H9 (cell line): ENCODE results near the gene CDC40. TPM values are rescaled to one million over a fixed set of nuclear protein-coding genes. Genes with fewer than 3 reads are reported as not detected.

Experiments
- DNase-seq: peaks from one replicate; pipeline ENCODE4 v3.0.0-alpha.2; 2017
- H2AFZ ChIP-seq: one replicate; pipeline ENCODE4 v1.6.1; 2013; ENCODE audit warnings: mild to moderate bottlenecking, low read length, control low read depth, moderate library complexity
- H2AK5ac ChIP-seq: 2 replicates; pipeline ENCODE4 v1.6.1; 2013; ENCODE audit warnings: low read length, control low read depth, mixed read lengths; ENCODE audit not compliant: insufficient read length
- H2BK120ac ChIP-seq: one replicate; pipeline ENCODE4 v1.6.1; 2013; ENCODE audit warnings: low read depth, mild to moderate bottlenecking, low read length, control low read depth, inconsistent platforms; ENCODE audit not compliant: poor library complexity, severe bottlenecking
- H2BK12ac ChIP-seq: 2 replicates; pipeline ENCODE4 v1.6.1; 2013; ENCODE audit warnings: low read length, control low read depth, mixed read lengths, low read depth; ENCODE audit not compliant: insufficient read length
- H2BK15ac ChIP-seq: 2 replicates; pipeline ENCODE4 v1.6.1; 2013; ENCODE audit warnings: low read depth, low read length, control low read depth
- H2BK20ac ChIP-seq: one replicate; pipeline ENCODE4 v1.6.1; 2013; ENCODE audit warnings: low read depth, mild to moderate bottlenecking, low read length, control low read depth, inconsistent platforms; ENCODE audit not compliant: poor library complexity, severe bottlenecking
- H2BK5ac ChIP-seq: 2 replicates; pipeline ENCODE4 v1.6.1; 2013; ENCODE audit warnings: low read length, control low read depth, mixed read lengths; ENCODE audit not compliant: insufficient read length
- H3K14ac ChIP-seq: 2 replicates; pipeline ENCODE4 v1.6.1; 2013; ENCODE audit warnings: low read length, control low read depth; ENCODE audit not compliant: insufficient read depth
- H3K18ac ChIP-seq: 2 replicates; pipeline ENCODE4 v1.6.1; 2013; ENCODE audit warnings: low read depth, mild to moderate bottlenecking, mixed read lengths, low read length, control low read depth; ENCODE audit not compliant: insufficient read length
- H3K23ac ChIP-seq: 2 replicates; pipeline ENCODE4 v1.6.1; 2013; ENCODE audit warnings: low read length, control low read depth, mixed read lengths, low read depth; ENCODE audit not compliant: insufficient read length
- H3K23me2 ChIP-seq: 2 replicates; pipeline ENCODE4 v1.6.1; 2013; ENCODE audit warnings: low read depth, mild to moderate bottlenecking, mixed read lengths, low read length, control low read depth; ENCODE audit not compliant: insufficient read length, poor library complexity, severe bottlenecking
- H3K27ac ChIP-seq: 2 replicates; pipeline ENCODE4 v1.5.1; 2013; ENCODE audit warnings: low read length, control low read depth, mixed read lengths, low read depth; ENCODE audit not compliant: insufficient read length
- H3K27me3 ChIP-seq: 2 replicates; pipeline ENCODE4 v1.6.1; 2013; ENCODE audit warnings: low read length, control low read depth, inconsistent platforms; ENCODE audit not compliant: insufficient read depth
- H3K4ac ChIP-seq: 2 replicates; pipeline ENCODE4 v1.6.1; 2013; ENCODE audit warnings: low read depth, mild to moderate bottlenecking, control low read depth, inconsistent platforms, low read length, moderate library complexity
- H3K4me1 ChIP-seq: 2 replicates; pipeline ENCODE4 v1.6.1; 2013; ENCODE audit warnings: low read length, control low read depth, inconsistent platforms; ENCODE audit not compliant: insufficient read depth
- H3K4me2 ChIP-seq: 2 replicates; pipeline ENCODE4 v1.6.1; 2013; ENCODE audit warnings: low read length, control low read depth, mixed read lengths; ENCODE audit not compliant: insufficient read length, insufficient read depth
- H3K56ac ChIP-seq: 2 replicates; pipeline ENCODE4 v1.6.1; 2013; ENCODE audit warnings: low read depth, mild to moderate bottlenecking, mixed read lengths, low read length, control low read depth; ENCODE audit not compliant: insufficient read length
- H3K79me1 ChIP-seq: 2 replicates; pipeline ENCODE4 v1.6.1; 2013; ENCODE audit warnings: low read depth, mild to moderate bottlenecking, moderate library complexity, low read length, control low read depth, inconsistent platforms; ENCODE audit not compliant: insufficient read depth, poor library complexity, severe bottlenecking
- H3K79me2 ChIP-seq: 2 replicates; pipeline ENCODE4 v1.6.1; 2013; ENCODE audit warnings: low read length, control low read depth, inconsistent platforms; ENCODE audit not compliant: insufficient read depth
- H3K9ac ChIP-seq: 2 replicates; pipeline ENCODE4 v1.6.1; 2013; ENCODE audit warnings: low read length, control low read depth, mixed read lengths; ENCODE audit not compliant: insufficient read length; ENCODE audit errors: extremely low read depth
- H3K9me3 ChIP-seq: one replicate; pipeline ENCODE4 v1.6.1; 2013; ENCODE audit warnings: low read depth, low read length, inconsistent platforms; ENCODE audit not compliant: control insufficient read depth
- H3T11ph ChIP-seq: one replicate; pipeline ENCODE4 v1.6.1; 2013; ENCODE audit warnings: mild to moderate bottlenecking, low read length, control low read depth, inconsistent platforms
- H4K20me1 ChIP-seq: one replicate; pipeline ENCODE4 v1.6.1; 2013; ENCODE audit not compliant: control insufficient read depth, insufficient read length, insufficient read depth
- H4K5ac ChIP-seq: 2 replicates; pipeline ENCODE4 v1.6.1; 2013; ENCODE audit warnings: low read depth, mild to moderate bottlenecking, mixed read lengths, low read length, control low read depth; ENCODE audit not compliant: insufficient read length
- H4K8ac ChIP-seq: replicated peaks from 2 replicates; pipeline ENCODE4 v1.6.1; 2013; ENCODE audit warnings: low read length, control low read depth, mixed read lengths, low read depth; ENCODE audit not compliant: insufficient read length
- H4K91ac ChIP-seq: 2 replicates; pipeline ENCODE4 v1.6.1; 2013; ENCODE audit warnings: low read depth, mild to moderate bottlenecking, moderate library complexity, mixed read lengths, low read length, control low read depth; ENCODE audit not compliant: insufficient read length
- H3K27ac Mint-ChIP-seq, 3 experiments: 2 replicates in 2 of 3; 3 replicates in 1 of 3; pipeline ENCODE4 v1.8.0; 2020 to 2021; ENCODE audit warnings: mixed read lengths in 3 of 3, mild to moderate bottlenecking in 1 of 3, moderate library complexity in 1 of 3
- H3K27me3 Mint-ChIP-seq: 2 replicates; pipeline ENCODE4 v1.8.0; 2021; ENCODE audit warnings: low read depth, mild to moderate bottlenecking, moderate library complexity, mixed read lengths
- H3K36me3 Mint-ChIP-seq, 3 experiments: 2 replicates in 2 of 3; 3 replicates in 1 of 3; pipeline ENCODE4 v1.8.0; 2020 to 2021; ENCODE audit warnings: low read depth in 3 of 3, mixed read lengths in 3 of 3; ENCODE audit not compliant: insufficient read depth in 1 of 3
- H3K4me1 Mint-ChIP-seq, 2 experiments: 2 replicates each; pipeline ENCODE4 v1.8.0; 2020; ENCODE audit warnings: mixed read lengths in 2 of 2
- H3K4me3 Mint-ChIP-seq, 2 experiments: 2 replicates in 1 of 2; 3 replicates in 1 of 2; pipeline ENCODE4 v1.8.0; 2020 to 2021; ENCODE audit warnings: mild to moderate bottlenecking in 2 of 2, mixed read lengths in 2 of 2, moderate library complexity in 1 of 2
- H3K9me3 Mint-ChIP-seq, 2 experiments: 2 replicates in 1 of 2; 3 replicates in 1 of 2; pipeline ENCODE4 v1.8.0; 2020; ENCODE audit warnings: mild to moderate bottlenecking in 2 of 2, mixed read lengths in 2 of 2, moderate library complexity in 1 of 2
- WGBS: extraction: QIAGEN DNeasy Blood & Tissue Kit; methylation state at CpG from one replicate; pipeline ENCODE4 v1.1.7; 2013; ENCODE audit warnings: missing lambda C conversion rate, low lambda C conversion rate, mixed read lengths; ENCODE audit not compliant: insufficient read length; ENCODE audit errors: extremely low coverage; 5-methylcytosine and 5-hydroxymethylcytosine counted together
- total RNA-seq: library from RNA; stranded (reverse); gene quantifications from 2 replicates; pipeline ENCODE4 v1.2.1, GENCODE V29; 2021
- TF ChIP-seq, protein P1 (sequence below): fragments of 200-600 bp; sonication (generic); conservative IDR thresholded peaks from 3 replicates; pipeline ENCODE4 v1.8.0; 2021; ENCODE audit warnings: antibody characterized with exemption, mild to moderate bottlenecking

CDC40 gene
- total RNA-seq, 1 experiment from 2014 or later: 23.5 TPM

GRCh38 chr6:110173506-110174132 lies 6.6 kb upstream of the CDC40 start:
- Histone ChIP-seq H3K27me3 (no peaks in the 10 kb centered on the region), H3K79me2 (peaks cover 8% of the 10 kb centered on the region; the same call in 1 of the 2 replicates), H3K56ac (no peak overlapping the region), H2AK5ac (no peak overlapping the region), H4K8ac (no peak overlapping the region), H2BK120ac (no peak overlapping the region), H3K18ac (no peak overlapping the region), H4K20me1 (no peaks in the 10 kb centered on the region), H3K9me3 (no peaks in the 10 kb centered on the region), H2BK20ac (no peak overlapping the region), H3K27ac (no peak overlapping the region), H3K14ac (no peak overlapping the region), H3T11ph (no peak overlapping the region), H3K4me2 (no peak overlapping the region), H3K23me2 (peaks cover 3% of the 10 kb centered on the region), H4K5ac (no peak overlapping the region), H3K79me1 (peaks cover 2% of the 10 kb centered on the region), H2BK12ac (no peak overlapping the region), H3K23ac (no peak overlapping the region), H2BK15ac (no peak overlapping the region), H4K91ac (no peak overlapping the region), H3K9ac (no peak overlapping the region), H3K4ac (no peak overlapping the region), H2AFZ (no peak overlapping the region), H2BK5ac (no peak overlapping the region), H3K4me1 (peaks cover 2% of the 10 kb centered on the region; the same call in 1 of the 2 replicates)
- H3K4me1 Mint-ChIP-seq: peaks cover 21 to 24% of the 10 kb centered on the region in 2 experiments
- H3K27me3 Mint-ChIP-seq: no peaks in the 10 kb centered on the region
- H3K9me3 Mint-ChIP-seq: no peaks in the 10 kb centered on the region
- H3K4me3 Mint-ChIP-seq: no peak overlapping the region
- peak overlapping the region in 1 of 3 experiments; percentile 5; a peak in 1 of 7 replicates for H3K27ac Mint-ChIP-seq
- TF ChIP-seq, protein P1, sequence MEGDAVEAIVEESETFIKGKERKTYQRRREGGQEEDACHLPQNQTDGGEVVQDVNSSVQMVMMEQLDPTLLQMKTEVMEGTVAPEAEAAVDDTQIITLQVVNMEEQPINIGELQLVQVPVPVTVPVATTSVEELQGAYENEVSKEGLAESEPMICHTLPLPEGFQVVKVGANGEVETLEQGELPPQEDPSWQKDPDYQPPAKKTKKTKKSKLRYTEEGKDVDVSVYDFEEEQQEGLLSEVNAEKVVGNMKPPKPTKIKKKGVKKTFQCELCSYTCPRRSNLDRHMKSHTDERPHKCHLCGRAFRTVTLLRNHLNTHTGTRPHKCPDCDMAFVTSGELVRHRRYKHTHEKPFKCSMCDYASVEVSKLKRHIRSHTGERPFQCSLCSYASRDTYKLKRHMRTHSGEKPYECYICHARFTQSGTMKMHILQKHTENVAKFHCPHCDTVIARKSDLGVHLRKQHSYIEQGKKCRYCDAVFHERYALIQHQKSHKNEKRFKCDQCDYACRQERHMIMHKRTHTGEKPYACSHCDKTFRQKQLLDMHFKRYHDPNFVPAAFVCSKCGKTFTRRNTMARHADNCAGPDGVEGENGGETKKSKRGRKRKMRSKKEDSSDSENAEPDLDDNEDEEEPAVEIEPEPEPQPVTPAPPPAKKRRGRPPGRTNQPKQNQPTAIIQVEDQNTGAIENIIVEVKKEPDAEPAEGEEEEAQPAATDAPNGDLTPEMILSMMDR: no peak
- DNase-seq: no peak
- H3K36me3 Mint-ChIP-seq: no peaks in the 10 kb centered on the region
- WGBS: no CpG with 5 or more reads among the region's 4 CpGs
